Endothelial cell of hepatic sinusoid (primary cell): Measurements from ENCODE around the gene PKM.

Source experiments
- in situ Hi-C: cut with HindIII; loops from 2 replicates; pipeline ENCODE4 v1.10.0; 2017; ENCODE audit warnings: low sequenced_read_pairs

PKM gene

GRCh38 chr15:72162569-72162968, 68.4 kb downstream of the PKM start:
- in situ Hi-C loops, result loop anchor here (5.0 to 10.0 kb wide), 2 partner anchors 70 to 378 kb away; no protein-coding TSS in a partner anchor

- in situ Hi-C loops, result loop anchor here (5.0 to 10.0 kb wide), 2 partner anchors 69 to 377 kb away; no protein-coding TSS in a partner anchor
These were observed 69.4 kb downstream of the PKM start for GRCh38 chr15:72161361-72162132.

- in situ Hi-C loops, result loop anchor here (5.0 to 10.0 kb wide), 2 partner anchors 68 to 376 kb away; no protein-coding TSS in a partner anchor
These were observed 70.2 kb downstream of the PKM start for GRCh38 chr15:72160696-72161245.

GRCh38 chr15:72156928-72157327, 74.1 kb downstream of the PKM start:
- in situ Hi-C loops, result no loop called here

GRCh38 chr15:72155635-72156616, 75.1 kb downstream of the PKM start:
- in situ Hi-C loops, result no loop called here

GRCh38 chr15:72155003-72155621, 75.9 kb downstream of the PKM start:
- in situ Hi-C loops, result no loop called here

- in situ Hi-C loops, result no loop called here
These were observed 76.7 kb downstream of the PKM start for GRCh38 chr15:72154316-72154715.

GRCh38 chr15:72153269-72154000, 77.6 kb downstream of the PKM start:
- in situ Hi-C loops, result no loop called here
